Gastrocnemius medialis (tissue), 4 donors: ENCODE measurements around the gene AFTPH. TPM values are rescaled to one million over a fixed set of nuclear protein-coding genes. Genes with fewer than 3 reads are reported as not detected.

ENCODE experiments used
- ATAC-seq, 2 donors: fragments of 150-250 bp; one replicate each; pipeline ENCODE4 v1.9.1; 2016
- DNase-seq, 2 donors: peaks; one replicate each; pipeline ENCODE4 v3.0.0-alpha.2; 2019
- H3K27ac ChIP-seq, 4 donors: fragments of 200-600 bp; sonication (generic); 1 replicate in 1 of 4; 2 replicates in 3 of 4; pipeline ENCODE4 v1.5.1; 2016 to 2018; ENCODE audit warnings: mild to moderate bottlenecking in 2 of 4, moderate library complexity in 1 of 4
- H3K27me3 ChIP-seq, 3 donors: fragments of 200-600 bp; sonication (generic) in 2 of 3; 1 replicate in 1 of 3; 2 replicates in 2 of 3; pipeline versions ENCODE4 v1.5.1 to v1.6.0; 2016 to 2019; ENCODE audit warnings: mild to moderate bottlenecking in 1 of 3, moderate library complexity in 1 of 3
- H3K36me3 ChIP-seq, 2 donors: fragments of 200-600 bp; sonication (generic) in 1 of 2; one replicate each; pipeline ENCODE4 v1.5.1; 2017 to 2018
- H3K4me1 ChIP-seq, 2 donors: fragments of 200-600 bp; sonication (generic) in 1 of 2; one replicate each; pipeline ENCODE4 v1.5.1; 2016 to 2017; ENCODE audit warnings: mild to moderate bottlenecking in 2 of 2
- H3K4me3 ChIP-seq, 4 donors: fragments of 200-600 bp; sonication (generic) in 3 of 4; 1 replicate in 1 of 4; 2 replicates in 3 of 4; pipeline ENCODE4 v1.5.1; 2016 to 2019; ENCODE audit warnings: mild to moderate bottlenecking in 2 of 4
- H3K9me3 ChIP-seq, 3 donors: fragments of 200-600 bp; sonication (generic) in 2 of 3; 1 replicate in 1 of 3; 2 replicates in 2 of 3; pipeline ENCODE4 v1.5.1; 2016 to 2019
- POLR2A ChIP-seq, 2 donors: fragments of 450-650 bp; IDR thresholded peaks; one replicate each; pipeline ENCODE4 v1.6.1; 2017; ENCODE audit warnings: antibody characterized with exemption in 2 of 2, mild to moderate bottlenecking in 2 of 2, moderate library complexity in 2 of 2
- in situ Hi-C, 4 donors: fragments of 200-750 bp; cut with MboI; loops; one replicate each; pipeline versions ENCODE4 v1.15.0 to v1.8.0; 2017; ENCODE audit warnings: low sequenced_read_pairs in 4 of 4
- intact Hi-C: fragments of 100-400 bp; cut with DNase I; formaldehyde crosslinking; loops from one replicate; pipeline ENCODE4 v1.15.1; 2023; ENCODE audit warnings: low total_unique reads
- total RNA-seq, 4 donors: library from RNA; depleted of rRNA; stranded (reverse); fragments of >200 nt; gene quantifications; one replicate each; pipeline versions ENCODE4 v1.1.0 to v1.2.3, GENCODE V29; 2016
- TF ChIP-seq, protein P1 (sequence below), 5 experiments: fragments of 450-650 bp in 3 of 5; fragments of 200-600 bp in 2 of 5; sonication (generic) in 2 of 5; IDR thresholded peaks in 4 of 5; conservative IDR thresholded peaks in 1 of 5; 1 replicate in 4 of 5; 2 replicates in 1 of 5; pipeline ENCODE4 v1.5.1; 2016 to 2019; ENCODE audit warnings: antibody characterized with exemption in 5 of 5, mild to moderate bottlenecking in 3 of 5, moderate library complexity in 3 of 5

The AFTPH gene
- total RNA-seq, 4 donors from 2014 or later: 13.9 to 18.1 (median 14.8) TPM

DNA sequence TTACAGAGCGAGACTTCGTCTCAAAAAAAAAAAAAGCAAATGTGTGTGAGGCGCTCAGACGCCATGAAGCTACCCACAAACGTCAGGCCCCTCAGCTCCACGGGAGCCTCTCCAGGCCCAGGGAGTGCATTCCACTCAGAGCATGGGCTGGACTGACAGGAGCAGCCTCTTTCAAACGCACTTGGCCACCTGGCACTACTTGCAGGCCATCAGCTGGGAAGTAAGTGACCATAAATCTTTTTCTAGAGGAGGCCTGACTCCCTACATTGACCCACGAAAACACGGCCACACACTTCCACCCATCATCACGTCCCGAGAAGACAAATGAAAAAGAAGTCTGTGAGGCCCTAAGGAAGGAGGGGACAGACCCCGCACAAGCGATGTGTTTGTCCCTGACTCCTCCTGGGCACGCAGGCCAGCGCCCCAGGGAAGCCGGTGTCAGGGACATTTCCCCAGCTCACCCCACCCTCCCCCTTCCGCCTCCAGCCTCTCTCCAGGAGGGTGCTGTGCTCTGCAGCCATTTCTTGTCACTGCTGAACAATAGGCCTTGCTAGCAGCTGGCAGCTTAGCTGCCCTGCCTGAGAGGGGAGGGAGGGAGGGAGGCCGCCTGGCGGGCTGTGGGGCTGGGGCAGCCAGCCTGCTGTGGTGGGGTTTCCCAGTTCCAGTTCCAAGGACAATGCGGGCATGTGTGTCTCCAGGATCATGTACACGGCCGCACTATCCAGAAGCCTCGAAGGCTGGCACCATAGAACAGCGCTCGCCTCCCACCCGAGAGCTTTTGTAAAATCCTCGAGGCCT, 103.0 kb downstream of the AFTPH start:
- Histone ChIP-seq H3K27ac (no peak overlapping the region), H3K36me3 (no peaks in the 10 kb centered on the region), H3K4me3 (no peak overlapping the region), H3K27me3 (no peaks in the 10 kb centered on the region), H3K9me3 (no peaks in the 10 kb centered on the region), H3K4me1 (peaks cover 6 to 9% of the 10 kb centered on the region in 2 donors)
- peak in 1 of 2 donors; percentile 67 for ATAC-seq
- intact Hi-C loops (no loop called here), in situ Hi-C loops (loop anchor here in 1 of 4 donors (25.0 kb wide), 1 partner anchor 410 kb away; no protein-coding TSS in a partner anchor)
- no peak for DNase-seq
- no peak for TF ChIP-seq POLR2A (IDR thresholded peaks at IDR 0.05)
- TF ChIP-seq, protein P1, sequence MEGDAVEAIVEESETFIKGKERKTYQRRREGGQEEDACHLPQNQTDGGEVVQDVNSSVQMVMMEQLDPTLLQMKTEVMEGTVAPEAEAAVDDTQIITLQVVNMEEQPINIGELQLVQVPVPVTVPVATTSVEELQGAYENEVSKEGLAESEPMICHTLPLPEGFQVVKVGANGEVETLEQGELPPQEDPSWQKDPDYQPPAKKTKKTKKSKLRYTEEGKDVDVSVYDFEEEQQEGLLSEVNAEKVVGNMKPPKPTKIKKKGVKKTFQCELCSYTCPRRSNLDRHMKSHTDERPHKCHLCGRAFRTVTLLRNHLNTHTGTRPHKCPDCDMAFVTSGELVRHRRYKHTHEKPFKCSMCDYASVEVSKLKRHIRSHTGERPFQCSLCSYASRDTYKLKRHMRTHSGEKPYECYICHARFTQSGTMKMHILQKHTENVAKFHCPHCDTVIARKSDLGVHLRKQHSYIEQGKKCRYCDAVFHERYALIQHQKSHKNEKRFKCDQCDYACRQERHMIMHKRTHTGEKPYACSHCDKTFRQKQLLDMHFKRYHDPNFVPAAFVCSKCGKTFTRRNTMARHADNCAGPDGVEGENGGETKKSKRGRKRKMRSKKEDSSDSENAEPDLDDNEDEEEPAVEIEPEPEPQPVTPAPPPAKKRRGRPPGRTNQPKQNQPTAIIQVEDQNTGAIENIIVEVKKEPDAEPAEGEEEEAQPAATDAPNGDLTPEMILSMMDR (IDR thresholded peaks at IDR 0.05 in 4 of 5, conservative IDR thresholded peaks at IDR 0.05 in 1 of 5): no peak

DNA sequence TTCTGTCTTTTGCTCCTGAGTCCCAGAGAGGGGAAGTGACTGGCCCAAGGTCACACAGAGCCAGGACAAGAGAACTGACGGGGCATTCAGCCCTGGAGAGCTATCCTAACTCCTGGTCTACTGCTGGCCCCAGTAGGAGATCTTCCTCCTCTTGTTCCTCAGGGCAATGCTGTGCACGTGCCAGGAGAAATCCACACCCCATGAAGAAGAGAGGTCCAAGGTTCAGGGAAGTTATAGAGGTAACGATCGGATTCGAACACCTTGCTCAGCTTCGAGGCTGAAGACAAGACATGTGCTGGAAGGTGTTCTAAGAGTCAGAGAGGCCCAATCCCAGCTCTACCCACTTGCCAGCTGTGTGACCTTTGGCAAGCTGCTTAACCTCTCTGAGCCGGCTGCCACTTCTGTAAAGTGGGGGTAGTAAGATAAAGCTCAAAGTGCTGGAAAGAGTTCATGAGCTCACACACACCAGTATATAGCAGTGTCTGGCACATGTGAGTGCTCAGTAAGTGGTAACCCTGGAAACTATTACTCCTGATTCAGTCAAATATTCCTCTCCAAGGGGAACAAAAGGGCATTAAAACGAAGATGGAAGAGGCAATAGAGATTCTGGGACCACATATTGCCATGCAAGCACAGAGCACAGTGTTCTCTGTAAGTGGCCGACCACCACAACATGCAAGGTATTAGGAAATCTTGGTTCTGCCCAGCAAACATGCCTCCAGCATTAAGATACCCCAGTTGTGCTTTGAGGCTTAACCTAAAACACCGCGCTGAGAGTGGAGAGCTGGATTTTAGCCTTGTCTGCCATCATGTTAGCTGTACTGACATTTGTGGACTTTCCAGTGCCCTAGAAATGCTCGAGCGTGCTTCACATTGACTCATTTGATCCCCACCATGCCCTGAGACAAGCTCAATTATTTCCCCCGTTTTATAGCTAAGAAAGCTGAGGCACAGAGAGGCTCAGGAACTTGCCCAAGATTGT, 104.0 kb downstream of the AFTPH start:
- Histone ChIP-seq H3K4me3 (no peak overlapping the region), H3K27ac (no peak overlapping the region), H3K36me3 (no peaks in the 10 kb centered on the region), H3K9me3 (no peaks in the 10 kb centered on the region), H3K27me3 (no peaks in the 10 kb centered on the region), H3K4me1 (peaks cover 6 to 9% of the 10 kb centered on the region in 2 donors)
- in situ Hi-C loops (loop anchor here in 1 of 4 donors (25.0 kb wide), 1 partner anchor 409 kb away; no protein-coding TSS in a partner anchor), intact Hi-C loops (no loop called here)
- DNase-seq (no peak), ATAC-seq (no peak)
- TF ChIP-seq POLR2A (IDR thresholded peaks at IDR 0.05): no peak
- TF ChIP-seq, protein P1 (IDR thresholded peaks at IDR 0.05 in 4 of 5, conservative IDR thresholded peaks at IDR 0.05 in 1 of 5): no peak

DNA sequence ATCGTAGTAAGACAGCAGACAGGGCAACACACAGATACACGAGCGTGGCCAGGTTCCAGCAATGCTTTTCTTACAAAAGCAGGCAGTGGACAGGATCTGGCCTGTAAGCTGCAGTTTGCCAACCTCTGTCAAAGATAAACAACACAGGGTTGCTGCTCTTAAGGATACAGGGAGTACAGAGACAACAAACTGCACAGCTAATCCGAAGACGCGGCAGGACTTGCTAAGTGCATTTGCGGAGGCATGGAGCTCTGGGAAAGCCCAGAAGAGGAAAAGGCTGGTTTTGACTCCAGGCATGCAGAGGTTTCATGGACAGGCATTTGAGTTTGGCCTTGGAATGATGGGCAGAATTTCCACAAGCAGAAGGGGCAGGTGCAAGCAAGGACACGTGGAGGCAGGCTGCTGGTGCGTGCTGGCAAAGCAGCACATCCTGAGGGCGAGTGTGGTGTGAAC, 105.2 kb downstream of the AFTPH start:
- no peak overlapping the region for H3K4me3 ChIP-seq
- ATAC-seq (no peak), DNase-seq (no peak)
- H3K27ac ChIP-seq: no peak overlapping the region
- intact Hi-C loops: no loop called here
- H3K9me3 ChIP-seq: no peaks in the 10 kb centered on the region
- H3K27me3 ChIP-seq: no peaks in the 10 kb centered on the region
- in situ Hi-C loops: loop anchor here in 1 of 4 donors (25.0 kb wide), 1 partner anchor 408 kb away; no protein-coding TSS in a partner anchor
- peaks cover 6 to 9% of the 10 kb centered on the region in 2 donors for H3K4me1 ChIP-seq
- TF ChIP-seq, protein P1 (IDR thresholded peaks at IDR 0.05 in 4 of 5, conservative IDR thresholded peaks at IDR 0.05 in 1 of 5): no peak
- TF ChIP-seq POLR2A (IDR thresholded peaks at IDR 0.05): no peak
- peaks cover 0 to 4% of the 10 kb centered on the region in 2 donors for H3K36me3 ChIP-seq

DNA sequence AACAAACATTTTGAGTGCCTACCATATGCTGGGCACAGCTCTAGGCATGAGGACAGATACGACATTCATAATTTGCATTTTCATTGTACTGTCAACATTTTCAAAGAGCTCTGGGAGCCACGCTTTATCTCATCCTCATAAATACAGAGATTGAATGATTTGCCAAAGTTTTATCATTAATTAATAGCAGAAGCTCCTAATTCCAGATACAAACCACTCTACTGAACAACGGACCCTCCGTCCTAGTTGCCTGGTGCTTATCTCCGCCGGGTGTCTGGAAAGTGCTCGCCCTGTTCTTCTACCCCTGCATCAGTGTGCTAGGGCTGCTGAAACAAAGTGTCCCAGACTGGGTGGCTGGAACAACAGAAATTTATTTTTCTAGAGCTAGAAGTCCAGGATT, 105.7 kb downstream of the AFTPH start:
- intact Hi-C loops (no loop called here), in situ Hi-C loops (loop anchor here in 1 of 4 donors (25.0 kb wide), 1 partner anchor 407 kb away; no protein-coding TSS in a partner anchor)
- H3K9me3 ChIP-seq: no peaks in the 10 kb centered on the region
- peaks cover 6 to 9% of the 10 kb centered on the region in 2 donors for H3K4me1 ChIP-seq
- no peaks in the 10 kb centered on the region for H3K27me3 ChIP-seq
- TF ChIP-seq, protein P1 (IDR thresholded peaks at IDR 0.05 in 4 of 5, conservative IDR thresholded peaks at IDR 0.05 in 1 of 5): no peak
- TF ChIP-seq POLR2A (IDR thresholded peaks at IDR 0.05): no peak
- H3K4me3 ChIP-seq: no peak overlapping the region
- no peak for DNase-seq
- peaks cover 0 to 9% of the 10 kb centered on the region in 2 donors for H3K36me3 ChIP-seq
- ATAC-seq: no peak
- no peak overlapping the region for H3K27ac ChIP-seq
